Measurements from ENCODE around the gene ATPAF1. TPM values are rescaled to one million over a fixed set of nuclear protein-coding genes. Genes with fewer than 3 reads are reported as not detected.
"Not testable (repeated sequence)": the region's sequence is repeated elsewhere in the genome, so short reads cannot be mapped to it uniquely, and the experiment has no call there.

The ATPAF1 gene
- total and polyA plus RNA-seq, 9 of the 15 experiments (the other 6 are each of a cell fraction or from before 2014, with no cell fraction given), result 6.3 to 56.2 (median 27.4) TPM

DNA sequence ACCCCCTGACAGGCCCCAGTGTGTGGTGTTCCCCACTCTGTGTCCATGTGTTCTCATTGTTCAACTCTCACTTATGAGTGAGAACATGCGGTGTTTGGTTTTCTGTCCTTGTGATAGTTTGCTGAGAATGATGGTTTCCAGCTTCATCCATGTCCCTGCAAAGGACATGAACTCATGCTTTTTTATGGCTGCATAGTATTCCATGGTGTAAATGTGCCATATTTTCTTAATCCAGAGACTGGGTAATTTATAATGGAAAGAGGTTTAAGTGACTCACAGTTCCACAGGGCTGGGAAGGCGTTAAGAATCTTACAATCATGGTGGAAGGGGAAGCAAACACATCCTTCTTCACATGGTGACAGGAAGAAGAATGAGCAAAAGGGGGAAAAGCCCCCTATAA lies 13.5 kb downstream of the ATPAF1 start:
- FAIRE-seq; H3K9me1 ChIP-seq (ENCODE audit: control insufficient read depth, insufficient read depth, low read length); H3K27me3 ChIP-seq (ENCODE audit: control insufficient read depth in 2 of 2, insufficient read depth in 2 of 2, low read length in 2 of 2); intact Hi-C loops (cut with micrococcal nuclease); CTCF ChIA-PET (ENCODE audit: low intra/inter-chr PET ratio); DNase-seq (ENCODE audit: extremely low read depth in 1 of 4, low spot score in 3 of 4); H3K9ac ChIP-seq (ENCODE audit: insufficient read depth in 1 of 2, low read depth in 2 of 2, low read length in 2 of 2); H3K4me3 ChIP-seq; H3K27ac ChIP-seq (ENCODE audit: extremely low read depth, low read depth, low read length); H3K4me1 ChIP-seq (replicated peaks in 1 of 2; ENCODE audit: control insufficient read depth in 2 of 2, insufficient read depth in 2 of 2, low read length in 2 of 2); H4K20me1 ChIP-seq (replicated peaks; ENCODE audit: control insufficient read depth, insufficient read depth, low read length); in situ Hi-C loops (cut with MboI); ATAC-seq; H2AFZ ChIP-seq (ENCODE audit: low read depth, low read length); BruUV-seq (replicated peaks); H3K79me2 ChIP-seq (ENCODE audit: control insufficient read depth, insufficient read depth, low read length); H3K9me3 ChIP-seq (replicated peaks; ENCODE audit: control insufficient read depth, insufficient read depth, low read depth, low read length); H3K4me2 ChIP-seq (ENCODE audit: insufficient read depth, low read length): not testable (repeated sequence)
- POLR2A ChIA-PET, result interaction anchor here (0.6 to 1.5 kb wide), 4 partner anchors 17 to 116 kb away, joined by 3 to 4 read pairs (median 4); no protein-coding TSS in a partner anchor
- TF ChIP-seq ZNF146 (CRISPR knock-in tag; IDR thresholded peaks at IDR 0.05; ENCODE audit: unreplicated experiment) (peak; percentile 82), SMARCA5 (IDR thresholded peaks at IDR 0.05) (0 out of 2 replicates have a peak, but pooled peaks have one; percentile 25), BCOR (IDR thresholded peaks at IDR 0.05) (peak; percentile 62; the same call in 1 of the 2 replicates)
- 73% methylated on average over 2 of the region's 2 CpGs for WGBS (ENCODE audit: insufficient coverage, low coverage, missing lambda C conversion rate)
- H3K36me3 ChIP-seq (ENCODE audit: control insufficient read depth, insufficient read depth, low read length), result peaks cover 34% of the 10 kb centered on the region

DNA sequence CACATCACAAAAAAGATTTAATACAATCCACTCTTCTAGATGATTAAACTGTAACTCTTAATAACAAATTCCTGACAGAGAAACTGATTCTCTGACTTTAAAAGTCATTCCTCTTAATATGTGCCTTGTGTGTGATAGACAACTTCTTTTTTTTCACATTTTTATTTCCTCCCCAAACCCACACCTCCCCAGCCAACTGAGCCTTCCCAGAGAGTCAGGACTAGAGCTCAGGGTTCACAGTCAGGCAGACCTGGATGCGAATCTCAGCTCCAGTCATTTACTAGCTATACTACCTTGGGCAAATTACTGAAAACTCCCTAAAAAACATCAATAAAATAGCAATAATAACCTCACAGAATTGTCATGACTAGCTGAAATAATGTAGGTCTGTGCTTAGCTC lies 14.2 kb downstream of the ATPAF1 start:
- ATAC-seq, result no peak
- CTCF ChIA-PET (ENCODE audit: low intra/inter-chr PET ratio), result no interaction called here
- no peak for TF ChIP-seq ELK3 (CRISPR knock-in tag; IDR thresholded peaks at IDR 0.05)
- TF ChIP-seq POLR2A (conservative IDR thresholded peaks at IDR 0.05), result no peak
- no peak for TF ChIP-seq ZNF217 (CRISPR knock-in tag; IDR thresholded peaks at IDR 0.05)
- TF ChIP-seq SREBF2 (CRISPR knock-in tag; IDR thresholded peaks at IDR 0.05), result no peak
- TF ChIP-seq ZNF212 (CRISPR knock-in tag; IDR thresholded peaks at IDR 0.05), result no peak
- no peak for TF ChIP-seq ZNF282 (CRISPR knock-in tag; IDR thresholded peaks at IDR 0.05)
- no peak for TF ChIP-seq ZNF431 (CRISPR knock-in tag; IDR thresholded peaks at IDR 0.05)
- no peak for TF ChIP-seq CUX1 (CRISPR knock-in tag; IDR thresholded peaks at IDR 0.05)

More for the DNA sequence above, 14.2 kb downstream of the ATPAF1 start:
- intact Hi-C loops (cut with micrococcal nuclease) (no loop called here), in situ Hi-C loops (cut with MboI) (no loop called here)
- Histone ChIP-seq H2AFZ (ENCODE audit: low read depth, low read length) (no peak overlapping the region), H3K79me2 (ENCODE audit: control insufficient read depth, insufficient read depth, low read length) (no peaks in the 10 kb centered on the region), H3K36me3 (ENCODE audit: control insufficient read depth, insufficient read depth, low read length) (peaks cover 34% of the 10 kb centered on the region), H3K9me1 (ENCODE audit: control insufficient read depth, insufficient read depth, low read length) (no peaks in the 10 kb centered on the region), H3K4me1 (replicated peaks in 1 of 2; ENCODE audit: control insufficient read depth in 2 of 2, insufficient read depth in 2 of 2, low read length in 2 of 2) (no peaks in the 10 kb centered on the region), H3K9ac (ENCODE audit: insufficient read depth in 1 of 2, low read depth in 2 of 2, low read length in 2 of 2) (no peak overlapping the region), H3K4me3 (no peak overlapping the region), H3K27ac (ENCODE audit: extremely low read depth, low read depth, low read length) (no peak overlapping the region), H3K4me2 (ENCODE audit: insufficient read depth, low read length) (no peak overlapping the region), H3K9me3 (replicated peaks; ENCODE audit: control insufficient read depth, insufficient read depth, low read depth, low read length) (no peaks in the 10 kb centered on the region), H4K20me1 (replicated peaks; ENCODE audit: control insufficient read depth, insufficient read depth, low read length) (no peaks in the 10 kb centered on the region), H3K27me3 (ENCODE audit: control insufficient read depth in 2 of 2, insufficient read depth in 2 of 2, low read length in 2 of 2) (no peaks in the 10 kb centered on the region)
- FAIRE-seq (no peak), DNase-seq (ENCODE audit: extremely low read depth in 1 of 4, low spot score in 3 of 4) (no peak)
- POLR2A ChIA-PET, result interaction anchor here (0.6 to 1.5 kb wide), 3 partner anchors 16 to 21 kb away, joined by 3 to 4 read pairs (median 4); no protein-coding TSS in a partner anchor
- no TSS peak for BruUV-seq (replicated peaks)
- WGBS (ENCODE audit: insufficient coverage, low coverage, missing lambda C conversion rate), result 30% methylated on average over 1 of the region's 1 CpG

Data from K562 (cell line).